HEK293T (cell line): ENCODE data around the gene LMX1A.

Source experiments
- BHLHE40 ChIP-seq: fragments of 450-650 bp; IDR thresholded peaks from 2 replicates; pipeline ENCODE4 v1.6.1; 2016; ENCODE audit warnings: mild to moderate bottlenecking, moderate library complexity, borderline replicate concordance
- SP1 ChIP-seq: fragments of 450-650 bp; IDR thresholded peaks from 2 replicates; pipeline ENCODE4 v1.6.1; 2017

DNA sequence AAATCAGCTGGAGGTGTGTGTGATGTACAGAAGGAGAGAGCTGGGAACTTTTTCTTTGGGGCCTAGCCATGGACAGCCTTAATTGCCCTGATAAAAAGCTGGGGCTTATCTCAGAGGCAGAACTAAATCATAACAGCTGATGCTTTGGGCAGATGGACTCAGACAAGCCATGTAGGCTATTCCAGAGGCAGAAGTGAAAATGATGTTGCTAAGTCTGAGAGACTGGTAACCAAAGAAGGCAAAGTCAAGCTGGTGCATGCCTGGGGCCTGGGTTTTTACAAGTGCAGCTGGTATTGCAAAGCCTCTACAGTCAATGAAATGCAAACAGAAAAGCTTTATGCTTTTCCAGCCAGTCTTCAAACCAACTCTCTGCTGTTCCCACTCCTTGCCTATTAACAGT is 39.0 kb upstream of the LMX1A start:
- TF ChIP-seq BHLHE40 (no peak), SP1 (no peak)
